Neural progenitor cell (in vitro differentiated cells): ENCODE results near the gene TBC1D1. TPM values are rescaled to one million over a fixed set of nuclear protein-coding genes. Genes with fewer than 3 reads are reported as not detected.

Source experiments
- DNase-seq: peaks from one replicate; pipeline ENCODE4 v3.0.0-alpha.2; 2016; ENCODE audit warnings: low spot score
- H2AFZ ChIP-seq: fragments of 200-600 bp; sonication (generic); replicated peaks from 2 replicates; pipeline ENCODE4 v1.6.1; 2016; ENCODE audit warnings: antibody characterized with exemption
- H3F3A ChIP-seq: fragments of 200-600 bp; sonication (generic); 2 replicates; pipeline ENCODE4 v1.6.1; 2016; ENCODE audit warnings: antibody characterized with exemption, low read depth
- H3K27ac ChIP-seq: fragments of 200-600 bp; sonication (generic); 2 replicates; pipeline ENCODE4 v1.5.1; 2016; ENCODE audit warnings: mild to moderate bottlenecking
- H3K27me3 ChIP-seq: fragments of 200-600 bp; sonication (generic); 2 replicates; pipeline ENCODE4 v1.6.1; 2016; ENCODE audit warnings: mild to moderate bottlenecking, moderate library complexity
- H3K36me3 ChIP-seq: fragments of 200-600 bp; sonication (generic); 2 replicates; pipeline ENCODE4 v1.5.1; 2016
- H3K4me1 ChIP-seq: fragments of 200-600 bp; sonication (generic); 2 replicates; pipeline ENCODE4 v1.6.1; 2016; ENCODE audit warnings: mixed run types
- H3K4me2 ChIP-seq: fragments of 200-600 bp; sonication (generic); 2 replicates; pipeline ENCODE4 v1.6.1; 2016
- H3K4me3 ChIP-seq: fragments of 200-600 bp; sonication (generic); 2 replicates; pipeline ENCODE4 v1.5.1; 2016
- H3K79me2 ChIP-seq: fragments of 200-600 bp; sonication (generic); 2 replicates; pipeline ENCODE4 v1.6.1; 2016; ENCODE audit warnings: low read depth
- H3K9ac ChIP-seq: fragments of 200-600 bp; sonication (generic); 2 replicates; pipeline ENCODE4 v1.6.1; 2016
- H3K9me3 ChIP-seq: fragments of 200-600 bp; sonication (generic); 2 replicates; pipeline ENCODE4 v1.5.1; 2016; ENCODE audit warnings: low read depth
- H4K20me1 ChIP-seq: fragments of 200-600 bp; sonication (generic); 2 replicates; pipeline ENCODE4 v1.6.1; 2016; ENCODE audit warnings: low read depth
- H3K27ac Mint-ChIP-seq: 3 replicates; pipeline ENCODE4 v1.8.0; 2021; ENCODE audit warnings: mixed read lengths
- H3K27me3 Mint-ChIP-seq: 2 replicates; pipeline ENCODE4 v1.8.0; 2022; ENCODE audit warnings: low read depth, mild to moderate bottlenecking, inconsistent platforms, moderate library complexity, mixed read lengths; ENCODE audit not compliant: insufficient read depth
- H3K36me3 Mint-ChIP-seq: 3 replicates; pipeline ENCODE4 v1.8.0; 2021; ENCODE audit warnings: mixed read lengths
- H3K4me1 Mint-ChIP-seq: 3 replicates; pipeline ENCODE4 v1.8.0; 2021; ENCODE audit warnings: mixed read lengths
- H3K4me3 Mint-ChIP-seq: 3 replicates; pipeline ENCODE4 v1.8.0; 2021; ENCODE audit warnings: mild to moderate bottlenecking, moderate library complexity, mixed read lengths
- H3K9me3 Mint-ChIP-seq: 3 replicates; pipeline ENCODE4 v1.8.0; 2020; ENCODE audit warnings: mixed read lengths
- EZH2 ChIP-seq: fragments of 200-600 bp; sonication (generic); IDR thresholded peaks from 2 replicates; pipeline ENCODE4 v1.6.1; 2017; ENCODE audit warnings: antibody characterized with exemption, mild to moderate bottlenecking, moderate library complexity
- EZH2phosphoT487 ChIP-seq: fragments of 200-600 bp; sonication (generic); IDR thresholded peaks from 2 replicates; pipeline ENCODE4 v1.6.1; 2017; ENCODE audit warnings: antibody characterized with exemption
- total RNA-seq: library from RNA; depleted of rRNA; stranded (reverse); fragments of >200 nt; gene quantifications from 2 replicates; pipeline ENCODE4 v1.2.3, GENCODE V29; 2015; ENCODE audit warnings: low replicate concordance
- TF ChIP-seq, protein P1 (sequence below): fragments of 200-600 bp; sonication (generic); IDR thresholded peaks from 2 replicates; pipeline ENCODE4 v1.5.1; 2017; ENCODE audit warnings: antibody characterized with exemption, mild to moderate bottlenecking

TBC1D1 gene
- total RNA-seq, 1 donor from 2014 or later: 208 TPM

DNA sequence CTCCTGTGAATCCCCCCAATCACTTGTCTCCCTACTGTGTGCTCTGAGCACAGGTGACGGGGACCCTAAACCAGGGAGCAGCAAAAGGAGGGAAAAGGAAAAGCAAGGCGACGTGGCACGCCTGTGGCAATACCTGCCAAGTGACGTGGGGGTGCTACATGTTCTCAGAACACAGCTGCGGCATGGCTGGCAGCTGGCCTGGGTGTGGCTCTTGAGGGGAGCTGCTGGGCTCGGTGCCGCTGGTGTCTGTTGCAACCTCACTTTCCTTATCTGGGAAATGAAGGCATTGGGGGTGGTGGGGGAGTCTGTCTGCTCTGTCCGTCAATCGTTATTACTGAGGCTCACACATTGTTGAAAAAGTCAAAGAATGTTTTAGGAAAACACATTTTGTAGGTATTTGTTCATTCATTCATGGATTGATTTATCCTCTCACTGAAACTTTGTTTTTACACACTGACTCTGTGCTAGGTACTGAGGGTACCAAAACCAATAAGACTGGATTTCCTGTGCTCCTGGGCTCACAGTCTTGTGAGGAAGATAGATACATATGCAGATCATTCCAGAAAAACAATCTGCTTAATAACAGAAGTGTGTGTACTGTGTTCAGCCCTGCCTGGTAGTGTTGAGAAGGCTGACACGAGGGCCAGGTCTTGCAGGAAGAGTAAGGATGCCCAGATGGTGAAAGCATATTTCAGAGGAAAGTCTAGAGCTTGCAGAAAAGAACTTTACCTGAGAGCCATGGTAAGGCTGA lies 286.9 kb downstream of the TBC1D1 start:
- Histone ChIP-seq H3F3A (no peaks in the 10 kb centered on the region), H2AFZ (no peak overlapping the region), H3K9ac (no peak overlapping the region), H3K4me2 (no peak overlapping the region), H3K4me1 (peaks cover 4% of the 10 kb centered on the region), H3K27me3 (no peaks in the 10 kb centered on the region), H3K9me3 (no peaks in the 10 kb centered on the region), H3K27ac (no peak overlapping the region), H3K4me3 (no peak overlapping the region), H3K36me3 (no peaks in the 10 kb centered on the region), H3K79me2 (no peaks in the 10 kb centered on the region), H4K20me1 (no peaks in the 10 kb centered on the region)
- Mint-ChIP-seq H3K36me3 (no peaks in the 10 kb centered on the region), H3K4me1 (peaks cover 17% of the 10 kb centered on the region), H3K4me3 (no peak overlapping the region), H3K27ac (no peak overlapping the region), H3K9me3 (peaks cover 11% of the 10 kb centered on the region), H3K27me3 (peaks cover 5% of the 10 kb centered on the region)
- TF ChIP-seq EZH2: no peak
- TF ChIP-seq, protein P1, sequence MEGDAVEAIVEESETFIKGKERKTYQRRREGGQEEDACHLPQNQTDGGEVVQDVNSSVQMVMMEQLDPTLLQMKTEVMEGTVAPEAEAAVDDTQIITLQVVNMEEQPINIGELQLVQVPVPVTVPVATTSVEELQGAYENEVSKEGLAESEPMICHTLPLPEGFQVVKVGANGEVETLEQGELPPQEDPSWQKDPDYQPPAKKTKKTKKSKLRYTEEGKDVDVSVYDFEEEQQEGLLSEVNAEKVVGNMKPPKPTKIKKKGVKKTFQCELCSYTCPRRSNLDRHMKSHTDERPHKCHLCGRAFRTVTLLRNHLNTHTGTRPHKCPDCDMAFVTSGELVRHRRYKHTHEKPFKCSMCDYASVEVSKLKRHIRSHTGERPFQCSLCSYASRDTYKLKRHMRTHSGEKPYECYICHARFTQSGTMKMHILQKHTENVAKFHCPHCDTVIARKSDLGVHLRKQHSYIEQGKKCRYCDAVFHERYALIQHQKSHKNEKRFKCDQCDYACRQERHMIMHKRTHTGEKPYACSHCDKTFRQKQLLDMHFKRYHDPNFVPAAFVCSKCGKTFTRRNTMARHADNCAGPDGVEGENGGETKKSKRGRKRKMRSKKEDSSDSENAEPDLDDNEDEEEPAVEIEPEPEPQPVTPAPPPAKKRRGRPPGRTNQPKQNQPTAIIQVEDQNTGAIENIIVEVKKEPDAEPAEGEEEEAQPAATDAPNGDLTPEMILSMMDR: no peak
- TF ChIP-seq EZH2phosphoT487: no peak
- DNase-seq: no peak

DNA sequence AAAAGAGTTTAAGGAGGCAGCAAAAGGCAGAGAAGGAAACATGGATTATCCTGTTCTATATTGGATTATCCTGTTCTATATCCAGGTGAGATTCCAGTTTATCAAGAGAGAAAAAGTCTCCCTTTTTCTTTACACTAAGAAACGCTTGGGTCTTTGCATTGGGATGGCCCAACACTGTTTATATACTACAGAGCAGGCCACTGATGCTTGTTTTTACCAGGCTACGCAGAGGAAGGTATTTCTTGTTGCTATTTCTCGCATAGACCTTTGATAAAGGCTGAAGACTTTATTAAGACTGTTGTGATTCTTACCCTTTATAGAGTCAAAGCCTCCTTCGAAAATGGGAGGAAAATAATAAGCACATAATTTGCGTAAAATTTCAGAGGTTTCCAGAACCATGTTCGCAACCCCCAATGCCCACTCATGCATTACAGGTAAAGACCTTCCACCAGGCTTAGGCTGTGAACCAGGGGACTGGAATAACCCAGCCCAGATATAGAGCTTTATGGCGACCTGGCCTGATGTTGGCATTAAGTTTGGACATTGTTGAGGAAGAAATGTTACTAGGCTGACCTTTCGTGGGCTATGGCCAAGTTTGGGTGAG lies 287.6 kb downstream of the TBC1D1 start:
- H3K9me3 ChIP-seq: no peaks in the 10 kb centered on the region
- TF ChIP-seq EZH2 (no peak), EZH2phosphoT487 (no peak)
- TF ChIP-seq, protein P1: no peak
- H3K4me1 ChIP-seq: peaks cover 4% of the 10 kb centered on the region
- DNase-seq: no peak
- no peaks in the 10 kb centered on the region for H3K36me3 Mint-ChIP-seq
- peaks cover 7% of the 10 kb centered on the region for H3K27me3 Mint-ChIP-seq
- H3K4me2 ChIP-seq: no peak overlapping the region
- H3F3A ChIP-seq: no peaks in the 10 kb centered on the region
- H3K27ac Mint-ChIP-seq: no peak overlapping the region
- H3K9me3 Mint-ChIP-seq: peaks cover 18% of the 10 kb centered on the region
- no peaks in the 10 kb centered on the region for H3K36me3 ChIP-seq
- no peaks in the 10 kb centered on the region for H3K79me2 ChIP-seq
- H3K27me3 ChIP-seq: no peaks in the 10 kb centered on the region
- H3K4me3 Mint-ChIP-seq: no peak overlapping the region
- H3K27ac ChIP-seq: no peak overlapping the region
- no peak overlapping the region for H2AFZ ChIP-seq
- H3K9ac ChIP-seq: no peak overlapping the region
- peaks cover 17% of the 10 kb centered on the region for H3K4me1 Mint-ChIP-seq
- H3K4me3 ChIP-seq: no peak overlapping the region
- H4K20me1 ChIP-seq: no peaks in the 10 kb centered on the region

- peaks cover 7% of the 10 kb centered on the region for H3K27me3 Mint-ChIP-seq
- Histone ChIP-seq H3K9ac (no peak overlapping the region), H3K9me3 (no peaks in the 10 kb centered on the region), H2AFZ (no peak overlapping the region), H3K79me2 (no peaks in the 10 kb centered on the region), H4K20me1 (no peaks in the 10 kb centered on the region), H3K4me1 (peaks cover 4% of the 10 kb centered on the region), H3F3A (no peaks in the 10 kb centered on the region), H3K4me3 (no peak overlapping the region), H3K27me3 (no peaks in the 10 kb centered on the region), H3K27ac (no peak overlapping the region), H3K36me3 (no peaks in the 10 kb centered on the region), H3K4me2 (no peak overlapping the region)
- TF ChIP-seq, protein P1: peak; percentile 100
- TF ChIP-seq EZH2: no peak
- H3K4me1 Mint-ChIP-seq: peaks cover 17% of the 10 kb centered on the region
- peak overlapping the region; percentile 35 for H3K27ac Mint-ChIP-seq
- H3K36me3 Mint-ChIP-seq: no peaks in the 10 kb centered on the region
- peak; percentile 75 for DNase-seq
- H3K4me3 Mint-ChIP-seq: no peak overlapping the region
- H3K9me3 Mint-ChIP-seq: peaks cover 18% of the 10 kb centered on the region
Measured at GRCh38 chr4:38179690-38180377, 288.9 kb downstream of the TBC1D1 start.
